Measurements from ENCODE around the gene NPIPB9.
"Not testable (repeated sequence)": the region's sequence is repeated elsewhere in the genome, so short reads cannot be mapped to it uniquely, and the experiment has no call there.

NPIPB9 gene

GRCh38 chr16:28751487-28751886 is at the start of gene NPIPB9:
NPIPB9 (plus strand) TSS chr16:28751787.
- not testable (repeated sequence) for DNase-seq

DNA sequence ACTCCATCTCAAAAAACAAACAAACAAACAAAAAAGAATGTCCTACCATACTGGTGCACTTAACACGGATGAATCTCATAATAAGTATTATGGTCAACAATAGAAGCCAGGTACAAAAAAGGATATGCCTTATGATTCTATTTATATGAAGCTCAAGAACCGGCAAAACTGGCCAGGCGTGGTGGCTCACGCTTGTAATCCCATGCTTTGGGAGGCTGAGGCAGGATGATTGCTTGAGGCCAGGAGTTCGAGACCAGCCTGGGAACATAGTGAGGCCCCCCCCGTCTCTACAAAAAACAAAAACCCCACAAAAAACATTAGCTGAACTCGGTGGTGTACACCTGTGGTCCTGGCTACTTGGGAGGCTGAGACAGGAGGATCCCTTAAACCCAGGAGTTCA is 47.3 kb upstream of the NPIPB9 start:
- DNase-seq, result not testable (repeated sequence)

DNA sequence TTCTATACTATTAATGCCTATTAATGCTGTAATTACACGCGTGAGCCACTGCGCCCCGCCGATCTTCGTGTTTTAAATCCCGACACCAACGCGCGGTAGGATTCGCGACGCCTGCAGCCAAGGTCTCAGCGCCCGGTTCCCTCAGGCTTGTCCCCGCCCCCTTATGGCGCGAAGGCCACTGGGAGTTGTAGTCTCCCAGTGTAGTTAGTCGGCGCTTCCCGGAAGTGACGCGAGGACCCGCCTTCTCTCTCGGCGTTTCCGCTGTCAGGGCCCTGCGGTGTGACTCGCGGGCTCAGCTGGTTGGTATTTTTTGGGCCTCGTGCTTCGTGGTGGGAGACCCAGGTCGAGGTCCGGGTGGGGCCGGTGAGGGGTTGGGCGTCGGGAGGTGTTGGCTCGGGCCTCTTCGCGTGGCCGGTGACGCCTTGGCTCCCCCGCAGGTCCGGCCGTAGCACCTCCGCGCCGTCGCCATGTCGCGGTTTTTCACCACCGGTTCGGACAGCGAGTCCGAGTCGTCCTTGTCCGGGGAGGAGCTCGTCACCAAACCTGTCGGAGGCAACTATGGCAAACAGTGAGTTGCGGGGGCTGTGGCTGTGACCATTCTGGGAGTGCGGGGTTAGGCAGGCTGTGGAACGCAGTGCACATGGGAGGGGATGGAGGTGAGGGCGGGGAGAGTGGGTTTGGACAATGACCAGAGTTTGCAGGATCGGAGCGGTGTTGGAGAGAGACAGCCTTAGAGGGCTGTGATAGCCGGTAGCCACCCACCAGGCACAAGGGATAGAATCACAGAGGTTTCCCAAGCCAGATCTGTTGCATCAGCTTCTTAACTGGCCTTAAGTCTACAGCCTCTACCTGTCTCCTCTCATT is 40.1 kb upstream of the NPIPB9 start, which contains the start of gene EIF3C:
EIF3C (plus strand) TSS at position 245 of the 864 bp plus-strand sequence; CDS start at position 468, 223 bp downstream.
- not testable (repeated sequence) for DNase-seq

DNA sequence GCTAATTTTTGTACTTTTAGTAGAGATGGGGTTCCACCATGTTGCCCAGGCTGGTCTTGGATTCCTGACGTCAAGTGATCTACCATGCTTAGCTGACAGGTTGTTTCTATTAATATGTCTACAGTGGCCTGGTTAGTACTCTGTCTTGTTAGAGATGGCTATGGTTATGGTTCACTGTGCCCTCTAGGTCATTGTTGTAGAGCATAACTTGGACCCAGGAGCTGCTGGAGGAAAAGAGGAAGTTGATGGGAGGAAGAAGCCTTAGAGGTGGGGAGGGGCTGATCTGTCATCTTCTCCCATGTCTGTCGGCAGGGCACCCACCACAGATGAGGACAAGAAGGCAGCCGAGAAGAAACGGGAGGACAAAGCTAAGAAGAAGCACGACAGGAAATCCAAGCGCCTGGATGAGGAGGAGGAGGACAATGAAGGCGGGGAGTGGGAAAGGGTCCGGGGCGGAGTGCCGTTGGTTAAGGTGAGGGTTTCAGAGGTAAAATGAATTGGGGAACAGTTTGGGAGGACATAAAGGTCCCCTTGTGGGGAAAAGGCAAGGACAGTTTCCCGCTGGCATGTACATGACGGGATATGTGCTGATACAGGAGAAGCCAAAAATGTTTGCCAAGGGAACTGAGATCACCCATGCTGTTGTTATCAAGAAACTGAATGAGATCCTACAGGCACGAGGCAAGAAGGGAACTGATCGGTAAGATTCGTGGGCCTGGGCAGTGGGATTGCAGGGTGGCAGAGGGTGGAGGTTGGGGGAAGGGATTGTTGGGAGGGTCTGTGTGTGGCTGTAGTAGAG is 28.5 kb upstream of the NPIPB9 start:
- DNase-seq, result not testable (repeated sequence)

DNA sequence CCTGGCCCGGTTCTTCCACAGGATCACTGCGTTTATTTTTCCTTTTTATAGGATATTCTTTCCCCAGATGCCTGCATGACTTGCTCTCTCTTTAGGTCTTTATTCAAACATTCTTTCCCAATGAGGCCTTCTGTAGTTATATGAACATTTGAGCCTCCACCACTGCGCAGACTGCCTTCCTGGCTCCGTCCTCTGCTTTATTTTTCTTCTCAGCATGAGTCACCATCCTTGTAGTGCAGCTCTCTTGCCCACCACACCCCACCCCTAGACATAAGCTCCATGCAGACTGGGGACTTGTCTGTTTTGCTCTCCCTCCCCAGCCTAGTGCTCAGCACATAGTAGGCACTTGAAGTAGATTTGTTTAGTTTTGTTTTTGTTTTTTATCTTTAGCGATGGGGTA is 20.3 kb upstream of the NPIPB9 start:
- not testable (repeated sequence) for DNase-seq

GRCh38 chr16:28732455-28733124 is 19.0 kb upstream of the NPIPB9 start:
- not testable (repeated sequence) for DNase-seq

DNA sequence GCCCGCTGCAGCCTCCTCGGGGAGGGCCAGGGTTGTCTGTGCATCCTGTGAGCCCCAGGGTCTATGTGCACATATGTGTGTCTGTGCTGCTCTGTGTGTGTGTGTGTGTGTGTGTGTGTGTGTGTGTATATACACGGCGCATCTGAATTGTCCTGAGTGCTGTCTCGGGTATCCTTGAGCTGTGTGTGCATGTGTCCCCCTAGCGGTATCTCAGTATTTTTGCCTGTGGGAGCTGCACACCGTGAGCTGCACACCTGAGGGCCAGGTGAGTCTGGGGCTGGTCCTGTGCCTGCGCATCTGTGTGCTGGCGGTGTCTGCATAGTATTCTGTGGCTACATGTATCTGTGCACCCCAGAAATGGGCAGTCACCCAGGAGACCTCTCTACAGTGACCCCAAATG is 11.8 kb upstream of the NPIPB9 start:
- DNase-seq, result not testable (repeated sequence)

DNA sequence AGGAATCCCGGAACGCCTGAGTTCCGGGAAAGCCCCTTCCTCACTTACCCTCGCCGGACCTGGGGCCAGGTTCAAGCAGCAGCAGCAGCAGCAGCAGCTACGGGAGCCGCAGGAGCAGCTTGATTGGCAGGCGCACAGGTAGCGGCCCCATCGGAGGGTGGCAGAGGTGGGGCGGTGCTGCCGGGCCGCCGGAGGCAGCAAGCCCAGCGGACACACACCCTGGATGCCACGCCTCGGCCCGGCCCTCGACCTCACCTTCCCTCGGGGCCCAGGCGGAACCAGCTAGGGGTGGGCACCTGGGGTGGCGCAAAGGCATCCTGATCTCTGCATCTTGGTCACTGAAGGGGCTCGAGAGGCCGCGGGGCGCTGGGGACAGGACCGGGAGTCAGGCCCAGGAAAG is 11.0 kb upstream of the NPIPB9 start:
- DNase-seq, result not testable (repeated sequence)

DNA sequence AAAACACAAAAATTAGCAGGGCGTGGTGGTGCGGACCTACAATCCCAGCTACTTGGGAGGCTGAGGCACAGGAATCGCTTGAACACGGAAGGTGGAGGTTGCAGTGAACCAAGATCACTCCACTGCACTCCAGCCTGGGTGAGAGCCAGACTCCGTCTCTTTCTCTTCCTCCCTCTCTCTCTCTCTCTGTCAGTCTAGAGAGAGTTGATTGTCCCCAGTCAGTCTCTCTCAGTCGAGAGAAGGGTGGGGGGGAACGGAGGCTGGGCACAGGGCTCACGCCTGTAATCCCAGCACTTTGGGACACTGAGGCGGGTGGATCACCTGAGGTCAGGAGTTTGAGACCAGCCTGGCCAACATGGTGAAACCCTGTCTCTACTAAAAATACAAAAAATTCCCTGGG is 10.3 kb upstream of the NPIPB9 start:
- not testable (repeated sequence) for DNase-seq

DNA sequence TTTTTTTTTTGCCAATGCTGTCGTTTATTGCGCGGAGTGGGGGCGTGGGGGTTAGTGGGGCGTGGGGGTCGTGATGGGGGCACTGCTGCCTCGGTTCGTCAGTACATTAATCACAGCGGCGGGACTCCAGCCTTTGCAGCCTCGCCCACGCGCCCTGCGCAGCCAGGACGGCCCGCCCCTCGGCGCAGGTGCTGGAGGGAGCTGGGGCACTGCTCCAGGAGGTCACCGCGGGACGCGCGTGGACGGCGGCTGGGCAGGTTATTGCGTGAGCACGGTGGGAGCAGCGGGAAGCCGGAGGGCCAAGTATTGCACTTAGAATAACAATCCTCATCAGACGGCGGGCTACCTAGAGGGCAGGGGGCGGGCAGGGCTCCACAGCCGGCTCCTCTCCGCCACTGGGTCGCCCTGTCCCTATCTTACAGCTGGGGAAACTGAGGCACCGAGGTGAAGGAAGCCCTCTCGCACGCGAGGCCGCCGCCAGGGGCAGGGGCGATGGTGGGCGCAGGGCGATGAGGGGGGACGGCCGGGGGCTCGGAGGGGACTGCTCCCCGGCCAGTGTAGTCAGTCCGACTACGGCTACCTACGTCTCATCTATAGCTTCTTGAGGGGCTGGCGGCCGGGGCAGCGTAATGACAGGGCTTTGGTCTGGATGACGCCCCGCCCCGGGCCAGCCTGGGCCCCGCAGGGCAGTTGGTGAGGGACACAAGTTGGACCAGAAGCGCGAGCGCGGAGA is 4.8 kb upstream of the NPIPB9 start:
- DNase-seq, result not testable (repeated sequence)

- DNase-seq, result not testable (repeated sequence)
Observed at GRCh38 chr16:28749997-28750465, 1.6 kb upstream of the NPIPB9 start.

DNA sequence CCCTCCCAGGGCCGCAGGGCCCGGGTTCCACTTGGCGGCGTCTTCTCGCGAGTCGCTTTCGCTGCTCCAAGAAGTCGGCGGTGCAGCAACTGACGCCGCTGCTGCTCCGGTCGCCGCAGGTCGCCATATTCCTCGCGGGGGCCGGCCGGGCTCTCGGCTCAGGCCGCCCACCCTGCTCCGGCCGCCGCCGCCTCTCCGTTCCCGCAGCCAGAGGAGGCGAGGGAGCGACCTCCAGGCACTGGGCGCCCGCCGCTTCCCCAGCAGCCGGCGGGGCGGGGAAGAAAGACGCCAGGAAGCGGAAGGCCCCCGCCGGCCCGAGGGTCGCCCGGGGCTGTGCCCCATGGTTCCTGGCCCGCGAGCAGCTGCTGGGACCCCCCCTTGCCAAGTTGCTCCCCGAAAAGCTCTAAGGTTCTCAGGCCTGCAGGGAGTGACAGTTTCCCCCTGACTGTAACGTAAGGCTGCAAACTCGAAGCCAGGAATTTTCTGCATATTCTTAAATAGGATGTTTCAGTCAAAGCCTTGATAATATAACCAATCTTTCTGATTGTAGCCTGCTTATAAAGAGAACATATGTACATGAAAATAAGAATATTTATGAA is 1.0 kb upstream of the NPIPB9 start:
- not testable (repeated sequence) for DNase-seq

DNA sequence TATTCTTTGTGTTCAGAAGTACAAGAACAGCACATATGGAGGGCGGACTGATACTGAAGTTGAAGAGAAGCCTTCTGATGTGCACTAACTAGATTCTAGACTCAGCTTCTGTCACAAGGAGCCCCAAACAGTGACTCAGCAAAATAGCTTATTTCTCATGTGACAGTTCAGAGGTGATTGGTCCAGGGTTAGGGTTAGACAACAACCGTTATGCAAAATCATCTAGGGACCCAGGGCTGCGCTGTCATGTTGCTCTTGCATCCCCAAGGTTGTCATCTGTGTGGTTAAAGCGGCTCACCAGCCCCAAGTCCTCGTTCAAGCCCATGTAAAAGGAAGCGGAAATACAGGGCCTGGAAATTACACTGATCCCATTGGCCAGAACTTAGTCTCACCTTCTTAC is 30.1 kb downstream of the NPIPB9 start:
- not testable (repeated sequence) for DNase-seq

GRCh38 chr16:28782357-28782756 is 30.8 kb downstream of the NPIPB9 start:
- not testable (repeated sequence) for DNase-seq

GRCh38 chr16:28802235-28803019 is 50.8 kb downstream of the NPIPB9 start:
- not testable (repeated sequence) for DNase-seq

DNA sequence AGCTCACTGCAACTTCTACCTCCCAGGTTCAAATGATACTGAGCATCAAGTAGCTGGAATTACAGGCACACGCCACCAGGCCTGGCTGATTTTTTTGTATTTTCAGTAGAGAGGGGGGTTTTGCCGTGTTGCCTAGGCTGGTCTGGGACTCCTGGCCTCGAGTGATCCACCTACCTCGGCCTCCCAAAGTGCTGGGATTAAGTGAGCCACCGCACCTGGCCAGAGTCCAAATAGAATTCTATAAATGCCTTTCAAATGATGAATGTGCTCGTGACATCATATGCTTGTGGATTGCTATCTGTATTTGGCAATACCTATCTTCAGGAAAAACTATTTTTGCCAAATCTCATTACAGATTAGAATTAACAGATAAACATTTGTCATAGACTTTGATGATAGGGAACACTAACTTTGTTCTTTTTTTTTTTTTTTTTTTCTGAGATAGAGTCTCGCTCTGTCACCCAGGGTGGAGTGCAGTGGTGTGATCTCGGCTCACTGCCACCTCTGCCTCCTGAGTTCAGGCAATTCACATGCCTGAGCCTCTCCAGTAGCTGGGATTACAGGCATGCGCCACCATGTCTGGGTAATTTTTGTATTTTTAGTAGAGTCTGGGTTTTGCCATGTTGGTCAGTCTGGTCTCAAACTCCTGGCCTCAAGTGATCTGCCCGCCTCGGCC is 56.0 kb downstream of the NPIPB9 start:
- not testable (repeated sequence) for DNase-seq

- DNase-seq, result no peak
Observed at GRCh38 chr16:28820016-28820415, 68.4 kb downstream of the NPIPB9 start.

GRCh38 chr16:28820546-28820945 is 69.0 kb downstream of the NPIPB9 start:
- not testable (repeated sequence) for DNase-seq

GRCh38 chr16:28821874-28822519 is 70.4 kb downstream of the NPIPB9 start:
- no peak for DNase-seq
